Measurements from ENCODE around the gene KLF7. TPM values are rescaled to one million over a fixed set of nuclear protein-coding genes. Genes with fewer than 3 reads are reported as not detected.

Gene KLF7
- polyA plus RNA-seq, 6 donors from 2014 or later: 14.2 to 25.1 (median 15.0) TPM

- no peak overlapping the region for H3K27ac Mint-ChIP-seq
- no peaks in the 10 kb centered on the region for H3K27me3 Mint-ChIP-seq
- peaks cover 36 to 55% (median 42%) of the 10 kb centered on the region in 3 donors for H3K4me1 Mint-ChIP-seq
- peaks cover 14 to 19% of the 10 kb centered on the region in 2 donors for H3K36me3 Mint-ChIP-seq
- ATAC-seq (ENCODE audit: low read depth in 2 of 2): no peak
- no peaks in the 10 kb centered on the region for H3K9me3 Mint-ChIP-seq
- no peak overlapping the region for H3K4me3 Mint-ChIP-seq
- no peak for DNase-seq
Measured at GRCh38 chr2:207126724-207127308, 38.9 kb downstream of the KLF7 start.

DNA sequence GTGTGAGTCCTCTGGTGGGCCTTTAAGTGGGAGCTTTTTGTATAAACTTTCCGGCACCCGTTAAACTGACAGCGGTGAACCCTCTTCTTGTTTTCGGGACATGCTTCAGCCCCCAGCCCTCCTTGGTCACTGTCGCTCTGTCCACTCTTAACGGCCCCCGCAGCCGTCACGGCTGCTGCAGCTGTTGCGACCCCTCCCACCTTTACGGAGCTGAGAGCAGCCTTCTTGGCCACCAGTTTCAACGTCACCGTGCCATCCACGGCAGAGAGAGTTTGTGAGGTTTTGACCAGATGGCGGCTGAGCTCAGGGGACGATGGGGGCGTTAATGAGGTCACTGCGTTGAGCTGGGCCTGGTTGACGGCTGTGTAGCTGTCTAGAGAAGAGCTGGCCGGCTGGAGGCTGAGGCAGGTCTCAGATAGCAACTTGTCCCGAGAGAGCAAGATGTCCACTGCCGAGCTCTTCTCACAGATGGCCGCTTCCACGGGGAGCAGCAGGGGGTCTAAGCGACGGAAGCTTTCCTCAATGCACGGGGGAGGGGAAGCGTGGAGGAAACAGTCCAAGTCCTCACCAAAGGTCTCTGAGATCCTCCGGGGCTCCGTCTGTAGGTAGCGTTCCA is 41.9 kb downstream of the KLF7 start:
- Mint-ChIP-seq H3K4me1 (peaks cover 39 to 53% (median 51%) of the 10 kb centered on the region in 3 donors), H3K36me3 (peaks cover 24 to 28% of the 10 kb centered on the region in 2 donors), H3K4me3 (peak overlapping the region in 1 of 8 donors; percentile 5), H3K27me3 (no peaks in the 10 kb centered on the region), H3K27ac (peak overlapping the region in 2 of 6 donors; percentile 27 to 49), H3K9me3 (no peaks in the 10 kb centered on the region)
- no peak for ATAC-seq (ENCODE audit: low read depth in 2 of 2)
- DNase-seq: no peak

DNA sequence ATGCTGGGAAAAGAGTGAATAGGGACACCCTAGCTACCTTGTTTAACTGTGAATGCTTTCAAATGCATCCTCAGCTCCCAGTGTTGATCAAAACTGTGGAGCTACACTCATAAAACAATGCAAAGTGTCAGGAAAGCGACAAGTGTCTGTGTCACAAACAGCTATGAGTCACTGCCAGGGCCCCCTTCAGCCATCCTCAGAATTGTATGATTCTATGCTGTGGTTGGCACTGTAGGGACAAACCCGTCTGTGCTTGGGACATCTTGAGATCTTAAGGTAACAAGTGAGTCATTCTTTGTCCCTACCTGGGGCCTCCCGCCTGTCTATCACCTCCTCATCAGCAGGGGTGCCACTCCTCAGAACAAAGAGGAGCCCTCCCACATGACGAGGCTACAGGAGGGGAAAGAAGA is 42.4 kb downstream of the KLF7 start:
- DNase-seq: no peak
- Mint-ChIP-seq H3K4me3 (peak overlapping the region in 1 of 8 donors; percentile 8), H3K9me3 (no peaks in the 10 kb centered on the region), H3K36me3 (peaks cover 20 to 28% of the 10 kb centered on the region in 2 donors), H3K27me3 (no peaks in the 10 kb centered on the region), H3K27ac (no peak overlapping the region), H3K4me1 (peaks cover 39 to 53% (median 52%) of the 10 kb centered on the region in 3 donors)
- ATAC-seq (ENCODE audit: low read depth in 2 of 2): no peak

DNA sequence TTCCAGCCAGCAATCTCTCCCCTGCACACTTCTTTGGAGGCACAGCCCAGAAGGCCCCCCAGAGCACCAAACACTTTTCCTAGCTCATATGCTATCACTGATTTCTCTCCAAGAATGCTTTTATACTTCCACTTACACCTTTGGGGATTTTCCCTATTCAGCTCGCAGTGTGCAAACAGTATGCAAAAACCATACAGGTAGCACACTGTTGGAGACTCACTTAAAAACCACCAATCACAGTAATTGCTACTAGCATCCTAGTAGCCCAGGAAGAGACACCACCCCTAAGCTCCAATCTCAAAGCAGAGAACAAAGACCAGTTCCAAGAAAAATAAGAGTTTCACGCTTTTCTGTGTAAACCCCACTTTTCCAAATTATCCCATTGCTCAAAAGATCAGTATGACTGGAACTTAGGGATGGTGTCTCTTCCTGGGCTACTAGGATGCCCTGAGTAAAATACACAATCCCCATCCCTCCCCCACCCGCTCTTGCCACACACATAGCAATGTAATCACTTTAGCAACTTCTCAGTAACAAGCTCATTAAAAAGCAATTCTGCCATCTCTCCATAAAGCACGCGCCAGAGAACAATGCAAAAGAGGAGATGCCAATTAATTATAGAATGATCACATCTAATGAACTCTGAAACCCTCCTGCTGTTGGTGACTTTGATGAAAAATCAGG is 43.0 kb downstream of the KLF7 start:
- Mint-ChIP-seq H3K27ac (peak overlapping the region in 5 of 6 donors; percentile 6 to 78 (median 54)), H3K4me1 (peaks cover 36 to 56% (median 52%) of the 10 kb centered on the region in 3 donors), H3K27me3 (no peaks in the 10 kb centered on the region), H3K9me3 (no peaks in the 10 kb centered on the region), H3K36me3 (peaks cover 20 to 28% of the 10 kb centered on the region in 2 donors), H3K4me3 (peak overlapping the region in 5 of 8 donors; percentile 2 to 44 (median 30))
- no peak for DNase-seq
- peak; percentile 25 to 32 for ATAC-seq (ENCODE audit: low read depth in 2 of 2)

- Mint-ChIP-seq H3K27me3 (no peaks in the 10 kb centered on the region), H3K36me3 (peaks cover 15 to 28% of the 10 kb centered on the region in 2 donors), H3K9me3 (no peaks in the 10 kb centered on the region), H3K27ac (peak overlapping the region; percentile 16 to 67 (median 48)), H3K4me1 (peaks cover 38 to 60% (median 52%) of the 10 kb centered on the region in 3 donors), H3K4me3 (peak overlapping the region in 4 of 8 donors; percentile 13 to 64 (median 28))
- DNase-seq (no peak), ATAC-seq (ENCODE audit: low read depth in 2 of 2) (no peak)
Measured at GRCh38 chr2:207121784-207122183, 44.0 kb downstream of the KLF7 start.

DNA sequence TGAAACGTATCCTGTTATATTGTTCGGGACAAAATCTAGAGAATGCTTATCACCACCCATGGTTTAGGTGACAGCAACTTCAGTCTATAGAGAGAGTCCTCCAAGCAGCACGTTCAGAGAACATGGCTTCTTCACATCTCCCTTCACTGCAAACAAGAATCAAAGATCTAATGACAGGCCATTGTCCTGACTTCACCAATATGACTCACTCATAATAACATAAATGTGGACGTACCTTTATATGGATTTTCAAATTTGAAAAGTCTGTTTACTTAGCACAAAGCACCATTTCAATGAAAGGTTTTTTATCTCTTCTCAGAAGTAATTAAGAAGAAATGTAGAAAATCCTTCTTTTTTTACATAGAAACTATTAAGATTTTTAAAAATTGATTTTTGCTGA is 46.7 kb downstream of the KLF7 start:
- H3K27me3 Mint-ChIP-seq: no peaks in the 10 kb centered on the region
- no peaks in the 10 kb centered on the region for H3K9me3 Mint-ChIP-seq
- DNase-seq (no peak), ATAC-seq (ENCODE audit: low read depth in 2 of 2) (no peak)
- peak overlapping the region in 1 of 6 donors; percentile 26 for H3K27ac Mint-ChIP-seq
- H3K36me3 Mint-ChIP-seq: peaks cover 17 to 25% of the 10 kb centered on the region in 2 donors
- peaks cover 39 to 49% (median 49%) of the 10 kb centered on the region in 3 donors for H3K4me1 Mint-ChIP-seq
- H3K4me3 Mint-ChIP-seq: no peak overlapping the region

DNA sequence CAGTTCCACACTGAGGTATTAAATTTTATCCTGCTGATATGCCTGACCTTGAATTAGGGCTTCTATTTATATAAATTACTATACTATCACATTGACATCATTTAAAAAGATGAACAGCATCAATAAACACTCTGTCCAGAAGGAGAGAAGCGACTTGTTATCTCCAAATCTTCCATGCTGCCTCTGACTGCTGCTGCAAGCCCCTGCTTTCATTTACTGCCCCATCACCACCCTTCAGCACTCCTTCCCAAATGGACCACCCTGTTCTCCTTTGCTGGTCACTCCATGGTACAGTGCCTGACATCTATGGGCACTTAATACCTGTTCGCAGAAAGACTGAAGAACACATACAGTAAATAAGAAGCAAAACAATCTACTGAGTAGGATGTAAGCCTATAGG is 48.1 kb downstream of the KLF7 start:
- H3K4me3 Mint-ChIP-seq: no peak overlapping the region
- H3K9me3 Mint-ChIP-seq: no peaks in the 10 kb centered on the region
- H3K27ac Mint-ChIP-seq: peak overlapping the region in 1 of 6 donors; percentile 72
- H3K27me3 Mint-ChIP-seq: no peaks in the 10 kb centered on the region
- ATAC-seq (ENCODE audit: low read depth in 2 of 2) (no peak), DNase-seq (no peak)
- H3K36me3 Mint-ChIP-seq: peaks cover 13 to 17% of the 10 kb centered on the region in 2 donors
- H3K4me1 Mint-ChIP-seq: peaks cover 35 to 44% (median 39%) of the 10 kb centered on the region in 3 donors

DNA sequence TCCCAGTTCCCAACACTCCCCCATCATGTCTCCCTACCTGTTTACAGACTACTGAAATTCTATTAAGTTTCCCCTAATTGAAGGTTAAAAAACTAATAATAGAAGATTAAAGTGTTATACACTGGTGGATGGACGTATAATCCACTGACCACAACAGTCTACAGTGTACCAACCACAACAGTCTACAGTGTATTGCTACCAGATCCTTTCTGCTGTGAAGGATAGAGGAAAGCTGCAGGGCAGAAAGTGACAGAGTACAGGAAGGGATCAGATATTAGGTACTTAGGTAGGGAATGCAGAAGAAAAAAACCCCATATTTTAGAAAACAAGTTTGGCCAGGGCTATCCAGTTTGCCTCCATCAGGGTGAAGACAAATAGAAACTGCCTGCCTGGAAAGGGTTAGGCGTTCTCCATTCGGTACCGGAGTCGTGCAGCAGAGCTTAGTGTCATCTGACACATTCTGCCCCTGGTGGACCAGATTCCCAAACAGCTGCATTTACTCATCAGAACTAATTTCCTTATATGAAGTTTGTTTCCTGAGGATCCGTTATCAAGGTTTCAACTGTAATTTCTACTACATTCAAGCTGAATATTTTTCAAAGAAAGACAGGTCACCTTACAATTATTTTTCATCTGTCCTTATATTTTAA is 49.9 kb downstream of the KLF7 start:
- no peaks in the 10 kb centered on the region for H3K27me3 Mint-ChIP-seq
- peaks cover 12 to 13% of the 10 kb centered on the region in 2 donors for H3K36me3 Mint-ChIP-seq
- ATAC-seq (ENCODE audit: low read depth in 2 of 2) (no peak), DNase-seq (no peak)
- H3K4me1 Mint-ChIP-seq: peaks cover 23 to 41% (median 28%) of the 10 kb centered on the region in 3 donors
- H3K27ac Mint-ChIP-seq: no peak overlapping the region
- no peak overlapping the region for H3K4me3 Mint-ChIP-seq
- no peaks in the 10 kb centered on the region for H3K9me3 Mint-ChIP-seq

GRCh38 chr2:207113414-207113813 is 52.3 kb downstream of the KLF7 start:
- H3K27me3 Mint-ChIP-seq: no peaks in the 10 kb centered on the region
- H3K4me1 Mint-ChIP-seq: peaks cover 26 to 34% (median 27%) of the 10 kb centered on the region in 3 donors
- H3K9me3 Mint-ChIP-seq: no peaks in the 10 kb centered on the region
- DNase-seq (no peak), ATAC-seq (ENCODE audit: low read depth in 2 of 2) (peak; percentile 21 to 27)
- H3K36me3 Mint-ChIP-seq: peaks cover 0 to 8% of the 10 kb centered on the region in 2 donors
- H3K4me3 Mint-ChIP-seq: no peak overlapping the region
- peak overlapping the region in 2 of 6 donors; percentile 37 to 69 for H3K27ac Mint-ChIP-seq

- DNase-seq (no peak), ATAC-seq (ENCODE audit: low read depth in 2 of 2) (no peak)
- Mint-ChIP-seq H3K27ac (peak overlapping the region in 3 of 6 donors; percentile 36 to 74 (median 45)), H3K4me3 (no peak overlapping the region), H3K36me3 (peaks cover 0 to 8% of the 10 kb centered on the region in 2 donors), H3K4me1 (peaks cover 30 to 41% (median 30%) of the 10 kb centered on the region in 3 donors), H3K27me3 (no peaks in the 10 kb centered on the region), H3K9me3 (no peaks in the 10 kb centered on the region)
Measured at GRCh38 chr2:207112785-207113184, 53.0 kb downstream of the KLF7 start.

- H3K27ac Mint-ChIP-seq: peak overlapping the region in 2 of 6 donors; percentile 45 to 74
- DNase-seq (no peak), ATAC-seq (ENCODE audit: low read depth in 2 of 2) (no peak)
- peaks cover 0 to 8% of the 10 kb centered on the region in 2 donors for H3K36me3 Mint-ChIP-seq
- H3K27me3 Mint-ChIP-seq: no peaks in the 10 kb centered on the region
- no peaks in the 10 kb centered on the region for H3K9me3 Mint-ChIP-seq
- no peak overlapping the region for H3K4me3 Mint-ChIP-seq
- H3K4me1 Mint-ChIP-seq: peaks cover 30 to 45% (median 31%) of the 10 kb centered on the region in 3 donors
Measured at GRCh38 chr2:207112383-207112782, 53.4 kb downstream of the KLF7 start.

GRCh38 chr2:207111757-207112156 is 54.0 kb downstream of the KLF7 start:
- DNase-seq: no peak
- Mint-ChIP-seq H3K27ac (peak overlapping the region in 4 of 6 donors; percentile 7 to 66 (median 35)), H3K27me3 (no peaks in the 10 kb centered on the region), H3K9me3 (no peaks in the 10 kb centered on the region), H3K4me1 (peaks cover 30 to 50% (median 33%) of the 10 kb centered on the region in 3 donors), H3K36me3 (peaks cover 0 to 8% of the 10 kb centered on the region in 2 donors), H3K4me3 (no peak overlapping the region)
- no peak for ATAC-seq (ENCODE audit: low read depth in 2 of 2)

DNA sequence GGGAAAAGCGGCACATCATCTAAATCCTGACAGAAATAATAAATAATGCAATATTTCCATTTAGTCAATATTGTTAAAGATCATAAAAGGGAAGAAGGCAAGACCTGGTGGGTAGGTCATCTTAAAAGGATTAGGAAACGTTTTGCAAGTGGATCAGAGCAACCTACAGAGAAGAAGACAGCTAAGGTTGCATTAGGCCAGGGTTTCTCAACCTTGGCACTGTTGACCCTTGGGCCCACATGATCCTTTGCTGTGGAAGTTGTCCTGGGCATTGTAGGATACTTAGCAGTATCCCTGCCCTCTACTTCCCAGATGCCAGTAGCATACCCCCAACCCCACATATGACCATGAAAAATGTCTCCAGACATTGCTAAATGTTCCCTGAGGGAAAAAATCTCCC is 55.0 kb downstream of the KLF7 start:
- Mint-ChIP-seq H3K27me3 (no peaks in the 10 kb centered on the region), H3K4me1 (peaks cover 27 to 47% (median 31%) of the 10 kb centered on the region in 3 donors), H3K9me3 (no peaks in the 10 kb centered on the region), H3K36me3 (peaks cover 0 to 15% of the 10 kb centered on the region in 2 donors), H3K4me3 (peak overlapping the region in 1 of 8 donors; percentile 44), H3K27ac (peak overlapping the region in 1 of 6 donors; percentile 39)
- DNase-seq (no peak), ATAC-seq (ENCODE audit: low read depth in 2 of 2) (no peak)

Measured in naive B cell (primary cell).